Stimulated activated CD8-positive, alpha-beta memory T cell treated with anti-CD3 and anti-CD28 coated beads, Interleukin-7, amount 100 ng/mL, for 24 hours (primary cell): ENCODE data around the gene BNC2.

Source experiments
- DNase-seq: peaks from one replicate; pipeline ENCODE4 v3.0.0-alpha.2; 2020; ENCODE audit warnings: low read depth

The BNC2 gene

DNA sequence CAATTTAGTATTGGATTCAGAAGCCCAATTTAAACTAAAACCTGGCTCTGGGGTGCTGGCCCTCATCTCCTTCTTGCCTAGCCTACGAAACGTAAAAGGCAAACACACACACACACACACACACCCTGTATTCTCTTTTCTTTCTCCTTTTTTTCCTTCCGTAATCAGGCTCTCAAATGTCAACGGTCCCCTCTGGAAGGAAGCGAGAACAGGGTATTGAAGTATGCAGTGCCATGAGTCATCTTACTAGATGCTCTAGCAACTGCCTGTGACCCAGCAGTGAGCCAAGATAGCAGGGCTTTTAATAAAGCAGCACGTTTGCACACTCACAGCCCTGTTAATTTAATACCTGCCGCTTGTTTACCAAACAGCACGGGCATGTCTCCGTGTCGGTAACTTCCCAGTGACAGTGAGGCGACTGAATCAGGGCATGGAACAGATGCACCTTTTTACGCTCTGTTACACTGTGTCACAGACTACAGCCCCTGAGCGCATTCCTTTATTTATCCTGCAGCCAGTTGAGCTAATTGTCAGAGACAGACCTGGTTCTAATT lies 243.8 kb downstream of the BNC2 start:
- no peak for DNase-seq

- no peak for DNase-seq
These were observed 244.7 kb downstream of the BNC2 start for GRCh38 chr9:16625811-16626210.

DNA sequence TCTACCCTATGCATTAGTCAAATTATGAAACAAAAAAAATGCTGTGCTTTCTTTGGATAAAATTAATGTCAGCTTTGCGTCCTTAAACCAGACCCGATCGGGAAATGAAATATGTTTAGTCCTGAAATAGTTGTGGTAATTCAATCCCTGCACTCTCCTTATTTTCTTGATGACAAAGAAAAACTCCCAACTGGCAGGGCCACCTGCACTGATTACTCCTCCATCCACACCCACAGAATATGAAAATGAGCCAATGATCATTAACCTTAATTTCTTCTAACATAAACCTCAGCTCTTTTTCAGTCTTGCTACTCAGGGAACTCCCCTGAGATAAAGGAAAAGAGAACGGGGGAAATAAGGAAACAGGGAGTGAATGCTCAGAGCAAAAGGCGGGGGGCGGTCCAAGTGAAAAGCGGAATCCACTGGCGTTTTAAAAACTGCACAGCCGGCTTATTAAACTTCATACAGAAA lies 245.3 kb downstream of the BNC2 start:
- DNase-seq = no peak

GRCh38 chr9:16624744-16625117 lies 245.7 kb downstream of the BNC2 start:
- DNase-seq = no peak

DNA sequence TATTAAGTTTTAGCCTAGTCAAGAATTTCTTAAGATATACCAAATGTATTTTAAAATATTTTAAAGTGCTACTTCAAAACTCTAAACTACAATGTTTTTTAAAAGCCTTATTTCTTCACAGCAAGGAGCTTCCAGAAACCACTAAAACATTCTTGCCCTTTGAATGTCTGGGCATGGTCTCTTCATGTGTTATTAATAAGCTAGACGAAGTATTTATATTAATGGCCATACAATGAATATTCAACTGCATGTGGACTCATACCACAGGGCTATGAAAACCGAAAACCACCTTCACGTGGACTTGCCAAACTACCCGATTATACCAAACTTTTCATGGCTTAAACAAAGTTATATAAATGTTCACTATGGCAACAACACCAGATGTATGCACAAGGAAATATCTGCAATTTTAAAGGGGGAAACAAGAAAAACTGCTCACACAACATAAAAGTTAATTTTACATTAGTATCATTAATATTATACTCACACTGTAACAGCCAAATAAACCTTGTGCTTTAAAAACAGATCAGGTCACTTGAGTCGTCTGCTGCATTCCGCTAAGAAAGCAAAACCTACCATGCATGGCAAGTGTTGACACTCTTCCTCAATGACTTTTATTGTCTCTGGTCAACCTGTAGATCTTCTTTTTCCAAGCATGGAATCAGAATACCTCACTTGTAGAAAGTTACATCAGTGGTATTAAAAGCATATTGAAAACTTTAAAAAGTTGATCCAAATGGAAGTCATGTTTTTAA lies 246.3 kb downstream of the BNC2 start:
- no peak for DNase-seq

GRCh38 chr9:16622541-16622940 lies 247.9 kb downstream of the BNC2 start:
- no peak for DNase-seq

DNA sequence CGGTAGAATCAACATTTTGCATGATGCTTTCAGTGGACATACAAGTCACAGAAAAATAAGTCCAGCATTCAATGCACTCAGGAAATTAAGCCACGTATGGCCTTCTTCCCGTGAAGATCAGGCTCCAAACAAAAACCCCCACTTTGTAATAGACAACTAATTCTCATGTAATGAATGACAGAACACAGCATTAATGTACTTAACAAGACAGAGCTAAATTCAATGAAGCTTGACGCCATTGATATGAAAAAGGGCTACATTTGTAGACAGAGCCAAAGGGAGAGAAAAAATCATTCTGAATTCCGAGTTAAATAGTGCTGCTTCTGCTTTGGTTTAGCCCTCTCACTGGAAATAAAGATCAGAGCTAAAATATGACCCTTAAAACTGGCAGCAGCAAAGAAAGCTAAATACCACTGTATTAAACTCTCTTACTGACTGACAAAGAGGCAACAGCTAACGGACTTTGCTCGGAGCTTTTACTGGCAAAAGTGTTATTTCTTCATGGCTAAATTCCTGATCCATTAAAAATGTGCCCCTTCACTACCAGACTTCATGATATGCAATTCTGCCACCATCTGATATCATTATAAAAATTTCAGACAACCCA lies 250.5 kb downstream of the BNC2 start:
- no peak for DNase-seq

- no peak for DNase-seq
These were observed 251.1 kb downstream of the BNC2 start for GRCh38 chr9:16619402-16619801.

DNA sequence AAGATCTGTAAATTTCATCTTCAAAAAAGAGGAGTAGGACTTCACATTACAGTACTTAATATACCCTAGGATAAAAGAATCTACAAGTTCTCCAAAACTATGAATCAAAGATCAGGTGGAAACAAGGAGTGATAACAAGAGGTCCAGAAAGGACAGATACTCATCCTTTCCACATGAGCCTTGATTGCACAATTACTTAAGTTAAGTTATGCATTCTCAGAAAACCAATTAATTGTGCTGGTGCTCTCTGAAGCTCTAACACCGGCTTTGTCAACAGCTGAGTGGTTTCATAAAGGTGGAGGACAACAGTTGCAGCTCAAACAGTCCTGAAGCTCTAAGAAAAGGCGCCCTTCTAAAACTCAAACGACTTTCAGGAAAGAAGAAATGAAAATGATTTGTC lies 251.9 kb downstream of the BNC2 start:
- no peak for DNase-seq

- no peak for DNase-seq
These were observed 253.8 kb downstream of the BNC2 start for GRCh38 chr9:16616686-16617085.

GRCh38 chr9:16615451-16615850 lies 255.0 kb downstream of the BNC2 start:
- DNase-seq = no peak

DNA sequence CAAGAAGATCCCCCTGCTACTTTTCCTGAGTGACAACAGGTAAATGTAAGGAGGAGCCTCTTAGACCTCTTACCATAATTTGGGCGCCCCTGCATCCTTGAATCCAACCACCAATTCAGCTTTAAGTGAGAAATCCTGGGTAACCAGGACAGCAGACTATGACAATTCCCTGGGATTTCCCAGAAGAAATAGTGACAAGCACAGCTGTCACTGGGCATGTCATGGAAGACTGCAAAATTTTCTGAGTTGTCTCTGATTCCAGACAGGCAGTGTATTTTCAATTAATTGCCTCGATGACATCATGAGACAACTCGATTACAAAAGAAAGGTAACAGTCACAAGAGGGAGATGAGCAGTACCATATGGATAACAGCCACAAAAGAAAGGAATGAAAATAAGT lies 256.9 kb downstream of the BNC2 start:
- no peak for DNase-seq

GRCh38 chr9:16613051-16613450 lies 257.4 kb downstream of the BNC2 start:
- DNase-seq = no peak

- DNase-seq = no peak
These were observed 257.8 kb downstream of the BNC2 start for GRCh38 chr9:16612627-16613026.

DNA sequence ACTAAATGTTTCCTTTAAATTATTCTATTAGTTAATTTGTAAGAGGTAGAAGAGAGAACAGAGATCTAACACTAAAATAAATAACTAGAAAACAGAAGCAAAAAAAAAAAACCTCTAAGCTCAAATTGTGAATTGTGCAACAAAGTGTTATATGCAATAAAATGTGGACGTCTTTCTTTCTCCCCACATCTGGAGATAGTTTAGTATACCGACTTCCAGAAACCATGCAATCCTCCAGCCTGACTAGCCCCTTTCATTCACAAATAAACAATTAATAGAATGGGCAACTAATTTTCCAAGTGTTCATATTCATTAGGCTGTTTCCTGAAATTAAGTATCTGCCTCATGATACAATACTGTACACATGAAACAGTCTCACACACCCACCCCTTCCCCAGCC lies 258.5 kb downstream of the BNC2 start:
- no peak for DNase-seq

DNA sequence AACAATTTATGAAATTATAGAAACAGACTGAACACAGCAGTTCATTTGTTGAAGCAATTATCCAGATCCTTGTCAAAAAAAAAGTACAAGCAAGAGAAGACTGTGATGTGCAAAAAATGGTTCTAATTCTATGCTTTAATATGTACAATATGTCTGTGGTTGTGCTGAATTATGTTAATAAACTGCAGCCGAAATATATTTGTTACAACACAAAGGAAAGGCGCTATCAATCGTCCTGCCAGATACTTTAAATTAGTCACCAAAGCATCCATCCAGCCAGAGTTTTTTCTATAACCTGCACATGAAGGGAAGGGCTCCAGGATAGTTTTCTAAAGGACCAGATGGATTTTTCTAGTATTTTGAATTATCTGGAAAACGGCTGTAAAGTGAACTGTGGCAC lies 259.5 kb downstream of the BNC2 start:
- DNase-seq = no peak

DNA sequence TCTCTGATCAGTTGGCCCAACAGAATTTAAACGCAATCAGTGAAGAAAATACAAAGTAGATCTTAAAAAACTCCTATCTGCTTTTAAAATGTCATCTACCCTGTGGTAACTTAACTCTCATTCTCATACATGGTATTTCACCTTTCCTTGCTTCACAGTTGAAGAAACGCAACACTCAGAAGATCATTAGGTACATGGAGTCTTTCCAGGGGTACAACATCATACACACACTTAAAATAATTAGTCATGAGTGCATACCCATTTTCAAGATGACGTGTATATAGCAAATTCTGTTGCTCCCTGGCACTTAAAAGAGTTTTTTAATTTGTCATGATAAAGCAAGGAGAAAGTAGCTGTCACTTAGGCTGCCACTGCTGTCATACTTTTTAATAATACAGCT lies 259.9 kb downstream of the BNC2 start:
- no peak for DNase-seq

DNA sequence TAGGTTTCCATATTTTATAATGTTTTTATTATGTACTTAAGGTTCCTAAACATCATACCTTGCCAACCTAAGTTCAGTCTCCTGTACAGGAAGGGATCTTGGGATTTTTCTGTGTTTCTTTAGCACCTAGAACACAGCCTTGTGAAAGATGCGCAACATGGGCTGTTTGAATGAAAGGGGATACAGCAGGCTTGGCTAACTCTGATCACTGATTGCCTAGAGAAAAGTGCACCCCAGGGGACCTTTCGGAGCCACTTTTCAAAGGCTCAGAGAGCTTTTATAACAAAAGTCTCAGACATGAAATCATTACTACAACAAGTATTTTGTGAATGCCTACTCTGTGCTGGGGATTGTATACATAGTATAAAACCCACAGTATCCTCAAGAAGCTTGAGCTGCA lies 261.6 kb downstream of the BNC2 start:
- no peak for DNase-seq

DNA sequence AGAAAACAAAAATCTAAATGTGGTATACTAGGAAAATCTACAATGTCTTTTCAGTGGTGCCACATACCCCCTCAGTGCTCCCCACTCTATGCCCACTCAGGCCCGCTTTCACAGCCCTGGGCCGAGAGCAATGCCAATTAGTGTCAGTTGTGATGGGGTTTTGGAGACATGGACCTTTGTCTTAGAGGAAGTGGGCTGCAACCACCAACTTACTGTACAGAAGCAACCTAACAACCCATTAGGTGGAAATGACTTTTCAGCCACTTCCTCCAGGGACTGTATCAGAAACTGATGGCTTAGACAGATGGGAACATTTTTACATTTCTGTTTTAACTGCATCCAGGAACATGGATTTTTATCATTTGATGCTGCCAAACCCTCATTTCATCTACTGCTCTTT lies 268.0 kb downstream of the BNC2 start:
- no peak for DNase-seq

DNA sequence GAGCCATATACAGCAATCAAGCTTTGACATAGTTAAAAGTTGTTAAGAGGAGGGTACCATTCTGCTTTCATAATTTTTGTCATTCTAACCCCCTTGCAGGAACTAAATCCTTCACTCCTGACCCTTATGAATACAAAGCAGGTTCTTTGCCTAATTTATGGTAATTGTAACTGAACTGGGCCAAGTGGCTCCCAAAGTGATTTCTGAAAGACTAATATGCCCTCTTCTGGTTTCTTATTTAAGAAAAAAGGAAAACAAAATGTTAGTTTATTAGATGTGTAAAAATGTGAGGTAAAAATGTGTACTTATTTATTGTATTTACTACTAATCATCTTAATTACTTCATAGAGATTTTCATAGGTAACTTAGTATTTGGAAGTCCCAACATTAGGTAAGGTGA lies 268.5 kb downstream of the BNC2 start:
- no peak for DNase-seq

GRCh38 chr9:16598316-16598715 lies 272.2 kb downstream of the BNC2 start:
- no peak for DNase-seq

GRCh38 chr9:16597136-16597535 lies 273.3 kb downstream of the BNC2 start:
- no peak for DNase-seq

GRCh38 chr9:16595227-16595626 lies 275.2 kb downstream of the BNC2 start:
- DNase-seq = no peak

- DNase-seq = no peak
These were observed 275.7 kb downstream of the BNC2 start for GRCh38 chr9:16594787-16595186.
